Transverse colon (tissue), 4 donors: Measurements from ENCODE around the gene ZMYND12. TPM values are rescaled to one million over a fixed set of nuclear protein-coding genes. Genes with fewer than 3 reads are reported as not detected.
A peak's percentile ranks its signal among the peaks of the same experiment; 100 is the strongest.

Experiments
- DNase-seq: peaks from one replicate; pipeline ENCODE4 v3.0.0-alpha.2; 2019
- H3K27ac ChIP-seq, 4 donors: fragments of 200-600 bp; sonication (generic); 2 replicates each; pipeline ENCODE4 v1.5.1; 2016 to 2018; ENCODE audit warnings: inconsistent platforms in 4 of 4
- H3K27me3 ChIP-seq: fragments of 200-600 bp; sonication (generic); 2 replicates; pipeline ENCODE4 v1.5.1; 2017; ENCODE audit warnings: inconsistent platforms
- H3K36me3 ChIP-seq, 4 donors: fragments of 200-600 bp; sonication (generic); 2 replicates each; pipeline ENCODE4 v1.5.1; 2017 to 2019; ENCODE audit warnings: inconsistent platforms in 4 of 4
- H3K4me1 ChIP-seq, 4 donors: fragments of 200-600 bp; sonication (generic); 2 replicates each; pipeline ENCODE4 v1.5.1; 2017 to 2020; ENCODE audit warnings: inconsistent platforms in 4 of 4
- H3K4me3 ChIP-seq, 4 donors: fragments of 200-600 bp; sonication (generic); 1 replicate in 1 of 4; 2 replicates in 3 of 4; pipeline versions ENCODE4 v1.5.1 to v1.6.1; 2017 to 2019; ENCODE audit warnings: inconsistent platforms in 4 of 4
- H3K9me3 ChIP-seq, 2 donors: fragments of 200-600 bp; sonication (generic); 2 replicates each; pipeline ENCODE4 v1.5.1; 2017 to 2019; ENCODE audit warnings: inconsistent platforms in 2 of 2
- EP300 ChIP-seq: sonication (generic); formaldehyde crosslinking; IDR thresholded peaks from one replicate; pipeline ENCODE4 v1.6.1; 2017; ENCODE audit warnings: antibody characterized with exemption, low read depth
- POLR2A ChIP-seq: fragments of 450-650 bp; IDR thresholded peaks from one replicate; pipeline ENCODE4 v1.6.1; 2016; ENCODE audit warnings: antibody characterized with exemption, mild to moderate bottlenecking, moderate library complexity
- POLR2AphosphoS5 ChIP-seq, 3 donors: sonication (generic); formaldehyde crosslinking; IDR thresholded peaks; one replicate each; pipeline ENCODE4 v1.6.1; 2016; ENCODE audit warnings: antibody characterized with exemption in 3 of 3
- WGBS, 2 donors: methylation state at CpG; one replicate each; pipeline ENCODE4 v1.1.5; 2018; ENCODE audit warnings: low coverage in 1 of 2; 5-methylcytosine and 5-hydroxymethylcytosine counted together
- in situ Hi-C, 4 donors: fragments of 200-750 bp; cut with MboI; loops; one replicate each; pipeline versions ENCODE4 v1.15.0 to v1.15.1; 2017; ENCODE audit warnings: low sequenced_read_pairs in 3 of 4, low pct_ligation_motif_present in 1 of 4, low pct_unique_long_range_greater_than_20kb in 1 of 4
- intact Hi-C: fragments of 100-400 bp; cut with DNase I; formaldehyde crosslinking; loops from one replicate; pipeline ENCODE4 v1.15.1; 2023; ENCODE audit warnings: low total_unique reads
- total RNA-seq, 4 donors: library from RNA; depleted of rRNA; stranded (reverse); fragments of >200 nt; gene quantifications; one replicate each; pipeline ENCODE4 v1.1.0, GENCODE V29; 2016
- TF ChIP-seq, protein P1 (sequence below), 5 experiments: fragments of 200-600 bp in 3 of 5; fragments of 450-650 bp in 2 of 5; sonication (generic) in 3 of 5; IDR thresholded peaks; 1 replicate in 2 of 5; 2 replicates in 3 of 5; pipeline ENCODE4 v1.5.1; 2016 to 2017; ENCODE audit warnings: antibody characterized with exemption in 5 of 5, inconsistent platforms in 3 of 5, mild to moderate bottlenecking in 2 of 5, moderate library complexity in 1 of 5

ZMYND12 gene
- total RNA-seq, 4 donors from 2014 or later: 4.3 to 8.7 TPM; not detected in 2

DNA sequence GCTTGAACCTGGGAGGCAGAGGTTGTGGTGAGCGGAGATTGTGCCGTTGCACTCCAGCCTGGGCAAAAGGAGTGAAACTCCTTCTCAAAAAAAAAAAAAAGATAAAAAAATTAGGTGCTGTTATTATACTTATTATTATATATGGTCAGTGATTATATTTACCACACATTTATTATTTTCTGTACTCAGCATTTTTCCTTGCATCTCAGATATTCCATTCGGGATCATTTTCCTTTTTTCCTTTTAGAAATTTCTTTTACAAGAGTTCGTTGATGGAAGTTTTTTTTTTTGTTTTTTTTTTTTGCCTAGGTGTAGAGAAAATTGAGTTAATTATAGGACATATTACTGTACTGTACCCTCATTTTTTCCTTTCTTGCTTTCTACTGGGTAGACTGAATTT lies 20.8 kb upstream of the ZMYND12 start:
- TF ChIP-seq POLR2A (no peak), EP300 (no peak), POLR2AphosphoS5 (IDR thresholded peaks at IDR 0.05) (no peak)
- TF ChIP-seq, protein P1, sequence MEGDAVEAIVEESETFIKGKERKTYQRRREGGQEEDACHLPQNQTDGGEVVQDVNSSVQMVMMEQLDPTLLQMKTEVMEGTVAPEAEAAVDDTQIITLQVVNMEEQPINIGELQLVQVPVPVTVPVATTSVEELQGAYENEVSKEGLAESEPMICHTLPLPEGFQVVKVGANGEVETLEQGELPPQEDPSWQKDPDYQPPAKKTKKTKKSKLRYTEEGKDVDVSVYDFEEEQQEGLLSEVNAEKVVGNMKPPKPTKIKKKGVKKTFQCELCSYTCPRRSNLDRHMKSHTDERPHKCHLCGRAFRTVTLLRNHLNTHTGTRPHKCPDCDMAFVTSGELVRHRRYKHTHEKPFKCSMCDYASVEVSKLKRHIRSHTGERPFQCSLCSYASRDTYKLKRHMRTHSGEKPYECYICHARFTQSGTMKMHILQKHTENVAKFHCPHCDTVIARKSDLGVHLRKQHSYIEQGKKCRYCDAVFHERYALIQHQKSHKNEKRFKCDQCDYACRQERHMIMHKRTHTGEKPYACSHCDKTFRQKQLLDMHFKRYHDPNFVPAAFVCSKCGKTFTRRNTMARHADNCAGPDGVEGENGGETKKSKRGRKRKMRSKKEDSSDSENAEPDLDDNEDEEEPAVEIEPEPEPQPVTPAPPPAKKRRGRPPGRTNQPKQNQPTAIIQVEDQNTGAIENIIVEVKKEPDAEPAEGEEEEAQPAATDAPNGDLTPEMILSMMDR (IDR thresholded peaks at IDR 0.05): no peak
- H3K27me3 ChIP-seq: no peaks in the 10 kb centered on the region
- in situ Hi-C loops (no loop called here), intact Hi-C loops (no loop called here)
- WGBS, 2 donors: 85 to 88% methylated on average over 2 to 4 of the region's 4 CpGs
- DNase-seq: no peak
- H3K9me3 ChIP-seq: no peaks in the 10 kb centered on the region
- no peaks in the 10 kb centered on the region for H3K4me1 ChIP-seq
- peaks cover 0 to 7% (median 0%) of the 10 kb centered on the region in 4 donors for H3K36me3 ChIP-seq
- H3K4me3 ChIP-seq: no peak overlapping the region
- H3K27ac ChIP-seq: no peak overlapping the region

DNA sequence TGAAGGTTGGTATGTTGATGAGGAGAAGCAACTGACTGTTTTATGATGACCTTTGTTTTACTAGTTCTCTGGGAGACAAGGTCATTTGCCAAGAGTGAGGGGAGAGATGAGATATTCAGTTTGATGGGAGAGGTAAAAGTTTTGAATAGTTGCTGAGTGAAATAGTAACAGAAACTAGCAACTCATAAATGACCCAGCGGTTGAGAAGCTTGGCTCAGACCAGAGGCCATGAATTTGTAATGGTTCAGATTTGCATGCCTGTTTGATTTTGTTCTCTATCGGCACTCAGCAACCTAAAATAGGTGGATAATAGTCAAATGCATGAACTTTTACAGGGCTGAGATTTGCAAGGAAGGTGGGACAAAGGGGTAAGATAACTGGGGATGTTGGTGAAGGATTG lies 13.9 kb upstream of the ZMYND12 start:
- no peak for DNase-seq
- Histone ChIP-seq H3K27ac (no peak overlapping the region), H3K36me3 (no peaks in the 10 kb centered on the region), H3K4me3 (no peak overlapping the region), H3K27me3 (no peaks in the 10 kb centered on the region), H3K4me1 (no peaks in the 10 kb centered on the region), H3K9me3 (no peaks in the 10 kb centered on the region)
- in situ Hi-C loops (no loop called here), intact Hi-C loops (no loop called here)
- no peak for TF ChIP-seq POLR2AphosphoS5 (IDR thresholded peaks at IDR 0.05)
- TF ChIP-seq POLR2A: no peak
- TF ChIP-seq, protein P1 (IDR thresholded peaks at IDR 0.05): no peak
- no peak for TF ChIP-seq EP300
- 91 to 94% methylated on average over 2 of the region's 2 CpGs for WGBS, 2 donors

- Histone ChIP-seq H3K27ac (no peak overlapping the region), H3K36me3 (peaks cover 0 to 2% (median 0%) of the 10 kb centered on the region in 4 donors), H3K27me3 (no peaks in the 10 kb centered on the region), H3K4me3 (no peak overlapping the region), H3K4me1 (peaks cover 7 to 19% (median 12%) of the 10 kb centered on the region in 4 donors), H3K9me3 (no peaks in the 10 kb centered on the region)
- 83 to 85% methylated on average over 2 of the region's 2 CpGs for WGBS, 2 donors
- TF ChIP-seq POLR2A (no peak), POLR2AphosphoS5 (IDR thresholded peaks at IDR 0.05) (no peak), EP300 (no peak)
- TF ChIP-seq, protein P1 (IDR thresholded peaks at IDR 0.05): no peak
- in situ Hi-C loops: no loop called here
- intact Hi-C loops: no loop called here
- no peak for DNase-seq
Measured at GRCh38 chr1:42466030-42466429, 10.2 kb upstream of the ZMYND12 start.

- intact Hi-C loops (no loop called here), in situ Hi-C loops (no loop called here)
- DNase-seq: no peak
- H3K9me3 ChIP-seq: no peaks in the 10 kb centered on the region
- H3K36me3 ChIP-seq: peaks cover 0 to 11% (median 0%) of the 10 kb centered on the region in 4 donors
- H3K27me3 ChIP-seq: no peaks in the 10 kb centered on the region
- peak overlapping the region in 2 of 4 donors; percentile 61 to 72 for H3K4me3 ChIP-seq
- H3K4me1 ChIP-seq: peaks cover 7 to 19% (median 12%) of the 10 kb centered on the region in 4 donors
- H3K27ac ChIP-seq: no peak overlapping the region
- TF ChIP-seq, protein P1 (IDR thresholded peaks at IDR 0.05): no peak
- no peak for TF ChIP-seq POLR2A
- 85 to 92% methylated on average over 3 of the region's 3 CpGs for WGBS, 2 donors
Measured at GRCh38 chr1:42463921-42464320, 8.1 kb upstream of the ZMYND12 start.
